NT2/D1 (cell line): ENCODE data around the gene S1PR1.

Source experiments
- DNase-seq: peaks from one replicate; pipeline ENCODE4 v3.0.0-alpha.2; 2011; ENCODE audit warnings: low read depth, low spot score
- H3K27me3 ChIP-seq: 2 replicates; pipeline ENCODE4 v1.6.0; 2011; ENCODE audit warnings: mild to moderate bottlenecking; ENCODE audit not compliant: insufficient read length, insufficient read depth
- H3K36me3 ChIP-seq: 2 replicates; pipeline ENCODE4 v1.6.1; 2011; ENCODE audit warnings: mild to moderate bottlenecking, low read length, mixed read lengths; ENCODE audit not compliant: insufficient read depth, insufficient read length
- H3K4me1 ChIP-seq: 2 replicates; pipeline ENCODE4 v1.5.1; 2011; ENCODE audit not compliant: insufficient read depth, insufficient read length
- H3K4me3 ChIP-seq: 2 replicates; pipeline ENCODE4 v1.5.1; 2011; ENCODE audit warnings: low read depth; ENCODE audit not compliant: insufficient read length
- H3K9ac ChIP-seq: 2 replicates; pipeline ENCODE4 v1.6.0; 2011; ENCODE audit warnings: low read depth; ENCODE audit not compliant: insufficient read length
- H3K9me3 ChIP-seq: 2 replicates; pipeline ENCODE4 v1.5.1; 2011; ENCODE audit warnings: mild to moderate bottlenecking, low read length; ENCODE audit not compliant: insufficient read depth
- SUZ12 ChIP-seq: IDR thresholded peaks from 2 replicates; pipeline ENCODE4 v1.6.1; 2011; ENCODE audit not compliant: insufficient read length, insufficient read depth; ENCODE audit errors: extremely low read depth
- YY1 ChIP-seq: IDR thresholded peaks from 2 replicates; pipeline ENCODE4 v1.6.1; 2011; ENCODE audit not compliant: insufficient read length, insufficient read depth
- ZNF274 ChIP-seq: IDR thresholded peaks from 2 replicates; pipeline ENCODE4 v1.6.1; 2011; ENCODE audit warnings: mild to moderate bottlenecking, low read depth, low read length

The S1PR1 gene

DNA sequence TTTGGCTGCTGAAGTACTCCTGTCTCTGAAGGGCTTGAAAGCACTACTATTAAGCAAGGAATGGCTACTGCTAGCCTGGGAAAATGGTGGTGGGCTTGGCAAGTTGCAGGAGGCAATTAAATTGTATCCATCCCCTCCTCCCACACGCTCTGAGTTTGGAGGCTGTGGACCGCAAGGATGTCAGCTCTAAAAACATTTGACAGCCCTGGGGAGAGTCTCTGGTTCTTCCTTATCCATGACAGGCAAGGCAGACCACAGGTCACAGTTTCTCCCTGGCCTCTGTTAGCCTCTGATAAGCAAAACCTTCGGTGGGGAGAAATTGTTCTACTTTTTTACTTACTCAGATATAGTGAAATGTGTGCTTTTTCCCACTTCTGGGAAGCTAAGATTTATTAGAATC is 46.6 kb downstream of the S1PR1 start:
- no peak for DNase-seq
- H3K36me3 ChIP-seq: no peaks in the 10 kb centered on the region
- H3K4me1 ChIP-seq: no peaks in the 10 kb centered on the region
- H3K9ac ChIP-seq: no peak overlapping the region
- TF ChIP-seq ZNF274 (no peak), YY1 (no peak), SUZ12 (no peak)
- H3K27me3 ChIP-seq: no peaks in the 10 kb centered on the region
- H3K4me3 ChIP-seq: no peak overlapping the region
- H3K9me3 ChIP-seq: no peaks in the 10 kb centered on the region

GRCh38 chr1:101284021-101284420 is 47.2 kb downstream of the S1PR1 start:
- Histone ChIP-seq H3K36me3 (no peaks in the 10 kb centered on the region), H3K4me1 (no peaks in the 10 kb centered on the region), H3K27me3 (no peaks in the 10 kb centered on the region), H3K4me3 (no peak overlapping the region), H3K9ac (no peak overlapping the region), H3K9me3 (no peaks in the 10 kb centered on the region)
- TF ChIP-seq ZNF274 (no peak), SUZ12 (no peak), YY1 (no peak)
- no peak for DNase-seq

DNA sequence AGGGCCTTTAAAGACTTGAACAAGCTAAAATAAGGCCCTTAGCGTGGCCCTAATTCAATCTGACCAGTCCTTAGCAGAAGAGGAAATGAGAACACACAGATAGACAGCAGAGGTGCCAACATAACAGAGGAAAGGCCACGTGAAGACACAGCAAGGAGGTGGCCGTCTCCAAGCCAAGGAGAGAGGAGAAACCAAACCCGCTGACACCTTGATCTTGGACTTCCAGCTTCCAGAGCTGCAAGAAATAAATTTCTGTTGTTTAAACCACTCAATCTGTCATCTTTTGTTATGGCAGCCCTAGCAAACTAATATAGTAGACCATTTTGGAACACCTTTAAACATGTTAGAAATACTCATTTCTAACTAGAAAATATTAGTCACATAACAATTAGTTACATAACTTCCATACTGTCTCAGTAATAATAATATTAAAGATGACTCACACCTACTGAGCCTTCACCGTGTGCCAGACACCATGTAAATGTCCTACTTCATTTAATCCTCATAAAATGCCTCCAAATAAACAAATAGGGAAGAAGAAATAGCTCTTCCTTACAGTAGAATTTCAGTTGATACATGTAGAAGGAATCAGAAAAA is 47.9 kb downstream of the S1PR1 start:
- Histone ChIP-seq H3K36me3 (no peaks in the 10 kb centered on the region), H3K9me3 (no peaks in the 10 kb centered on the region), H3K9ac (no peak overlapping the region), H3K4me1 (no peaks in the 10 kb centered on the region), H3K4me3 (no peak overlapping the region), H3K27me3 (no peaks in the 10 kb centered on the region)
- DNase-seq: no peak
- TF ChIP-seq YY1: no peak
- TF ChIP-seq SUZ12: no peak
- TF ChIP-seq ZNF274: no peak

- TF ChIP-seq YY1 (no peak), ZNF274 (no peak), SUZ12 (no peak)
- peaks cover 1% of the 10 kb centered on the region for H3K4me1 ChIP-seq
- H3K36me3 ChIP-seq: no peaks in the 10 kb centered on the region
- no peak overlapping the region for H3K4me3 ChIP-seq
- DNase-seq: no peak
- no peak overlapping the region for H3K9ac ChIP-seq
- H3K27me3 ChIP-seq: no peaks in the 10 kb centered on the region
- no peaks in the 10 kb centered on the region for H3K9me3 ChIP-seq
Observed at GRCh38 chr1:101285922-101286570, 49.2 kb downstream of the S1PR1 start.

DNA sequence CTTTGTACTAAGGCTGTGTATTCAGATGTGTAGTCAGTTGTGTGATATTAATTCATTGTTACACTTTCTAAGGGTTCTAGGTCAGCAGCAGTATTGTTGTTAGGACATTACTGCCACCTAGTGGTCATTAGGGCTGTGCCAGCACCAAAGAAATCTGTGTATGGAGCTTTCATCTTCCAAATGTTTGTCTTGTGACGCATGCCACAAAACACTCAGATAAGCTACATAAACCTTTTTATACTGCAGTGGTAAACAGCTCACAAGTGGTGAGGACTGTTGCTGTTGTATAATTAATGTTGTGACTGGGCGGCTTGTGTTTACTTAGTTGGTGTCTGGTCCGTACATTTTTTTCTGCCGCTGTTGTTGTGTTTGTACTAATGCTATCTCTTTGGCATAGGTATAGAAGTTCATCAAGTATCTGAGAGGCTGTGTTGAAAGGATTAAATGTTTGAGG is 51.7 kb downstream of the S1PR1 start:
- Histone ChIP-seq H3K36me3 (no peaks in the 10 kb centered on the region), H3K4me3 (no peak overlapping the region), H3K4me1 (peaks cover 4% of the 10 kb centered on the region), H3K27me3 (no peaks in the 10 kb centered on the region), H3K9ac (no peak overlapping the region), H3K9me3 (no peaks in the 10 kb centered on the region)
- no peak for TF ChIP-seq SUZ12
- TF ChIP-seq ZNF274: no peak
- no peak for TF ChIP-seq YY1
- DNase-seq: peak; percentile 47

DNA sequence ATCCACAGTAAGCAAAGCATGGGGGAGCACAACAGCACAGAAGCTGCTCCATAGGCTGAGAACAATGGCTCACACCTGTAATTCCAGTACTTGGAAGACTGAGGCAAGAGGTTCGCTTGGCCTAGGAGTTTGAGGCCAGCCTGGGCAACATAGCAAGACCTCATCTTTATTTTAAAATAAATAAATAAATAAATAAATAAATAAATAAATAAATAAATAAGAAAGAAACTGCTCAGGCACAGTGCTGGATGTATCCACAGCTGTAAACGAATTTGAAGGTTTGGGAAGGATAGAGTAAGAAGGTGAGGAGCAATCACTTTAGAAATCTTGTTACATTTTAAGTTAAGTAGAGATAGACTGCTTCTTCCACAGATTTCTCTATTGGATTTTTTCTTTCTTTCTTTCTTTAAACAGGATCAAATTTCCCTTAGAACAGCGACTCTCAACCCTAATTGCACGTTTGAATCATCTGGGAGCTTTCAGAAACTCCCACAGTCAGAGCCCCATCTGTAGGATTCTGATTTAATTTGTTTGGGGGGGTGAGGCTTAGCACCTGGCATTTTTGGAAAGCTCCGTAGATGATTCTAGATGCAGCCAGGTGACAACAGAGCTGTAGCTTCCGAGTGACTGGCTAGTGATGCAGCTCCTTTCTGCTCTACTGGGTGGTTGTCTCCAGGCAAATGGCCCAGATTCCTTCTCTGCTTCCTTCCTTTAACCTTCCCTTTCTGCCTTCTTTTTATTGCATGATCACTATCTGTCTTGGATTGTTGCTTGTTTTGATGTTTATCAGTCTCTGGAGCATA is 53.5 kb downstream of the S1PR1 start:
- H3K9me3 ChIP-seq: no peaks in the 10 kb centered on the region
- H3K4me1 ChIP-seq: peaks cover 4% of the 10 kb centered on the region
- no peak overlapping the region for H3K4me3 ChIP-seq
- no peaks in the 10 kb centered on the region for H3K36me3 ChIP-seq
- TF ChIP-seq SUZ12 (no peak), ZNF274 (no peak), YY1 (no peak)
- H3K27me3 ChIP-seq: no peaks in the 10 kb centered on the region
- DNase-seq: no peak
- no peak overlapping the region for H3K9ac ChIP-seq
